Kidney tubule cell (primary cell): ENCODE data around the gene TOR1A.
A peak's percentile ranks its signal among the peaks of the same experiment; 100 is the strongest.

ENCODE experiments used
- DNase-seq: peaks from one replicate; pipeline ENCODE4 v3.0.0-alpha.2; 2018; ENCODE audit warnings: low spot score

The TOR1A gene

GRCh38 chr9:129823935-129824601 lies at the start of gene TOR1A:
TSS of gene TOR1A (minus strand) at chr9:129824136. CDS start at chr9:129824085, 51 bp downstream.
- DNase-seq, result peak; percentile 95

- DNase-seq, result no peak
Observed at GRCh38 chr9:129871046-129871445, 47.1 kb upstream of the TOR1A start.

- DNase-seq, result no peak
Observed at GRCh38 chr9:129869585-129870501, 45.9 kb upstream of the TOR1A start.

- DNase-seq, result peak; percentile 29
Observed at GRCh38 chr9:129868872-129869486, 45.0 kb upstream of the TOR1A start.

DNA sequence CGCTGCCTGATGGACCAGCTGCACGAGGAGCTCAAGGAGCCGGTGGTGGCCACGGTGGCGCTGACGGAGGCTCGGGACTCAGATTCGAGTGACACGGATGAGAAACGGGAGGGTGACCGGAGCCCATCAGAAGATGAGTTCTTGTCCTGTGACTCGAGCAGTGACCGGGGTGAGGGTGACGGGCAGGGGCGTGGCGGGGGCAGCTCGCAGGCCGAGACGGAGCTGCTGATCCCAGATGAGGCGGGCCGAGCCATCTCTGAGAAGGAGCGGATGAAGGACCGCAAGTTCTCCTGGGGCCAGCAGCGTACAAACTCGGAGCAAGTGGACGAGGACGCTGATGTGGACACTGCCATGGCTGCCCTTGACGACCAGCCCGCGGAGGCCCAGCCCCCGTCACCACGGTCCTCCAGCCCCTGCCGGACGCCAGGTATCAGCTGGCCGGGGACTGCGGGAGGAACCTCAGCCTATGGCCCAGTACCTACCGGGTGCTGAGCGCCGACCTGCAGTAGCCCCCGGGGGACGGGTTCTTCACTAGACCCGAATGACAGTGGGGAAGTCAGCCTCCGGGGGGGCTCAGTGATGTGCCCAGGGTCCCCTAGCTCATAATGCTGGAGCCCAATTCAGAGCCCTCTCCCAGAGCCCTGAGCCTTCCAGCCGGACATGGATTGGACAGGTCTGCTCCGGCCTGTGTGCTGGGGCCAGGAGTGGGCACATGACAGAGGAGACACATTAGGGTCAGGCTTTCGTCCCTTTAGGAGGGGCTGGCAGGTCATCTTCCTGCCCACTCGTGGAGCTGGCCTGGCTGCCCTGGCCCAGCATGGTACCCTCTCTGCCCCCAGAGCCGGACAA lies 44.3 kb upstream of the TOR1A start:
- DNase-seq, result no peak

DNA sequence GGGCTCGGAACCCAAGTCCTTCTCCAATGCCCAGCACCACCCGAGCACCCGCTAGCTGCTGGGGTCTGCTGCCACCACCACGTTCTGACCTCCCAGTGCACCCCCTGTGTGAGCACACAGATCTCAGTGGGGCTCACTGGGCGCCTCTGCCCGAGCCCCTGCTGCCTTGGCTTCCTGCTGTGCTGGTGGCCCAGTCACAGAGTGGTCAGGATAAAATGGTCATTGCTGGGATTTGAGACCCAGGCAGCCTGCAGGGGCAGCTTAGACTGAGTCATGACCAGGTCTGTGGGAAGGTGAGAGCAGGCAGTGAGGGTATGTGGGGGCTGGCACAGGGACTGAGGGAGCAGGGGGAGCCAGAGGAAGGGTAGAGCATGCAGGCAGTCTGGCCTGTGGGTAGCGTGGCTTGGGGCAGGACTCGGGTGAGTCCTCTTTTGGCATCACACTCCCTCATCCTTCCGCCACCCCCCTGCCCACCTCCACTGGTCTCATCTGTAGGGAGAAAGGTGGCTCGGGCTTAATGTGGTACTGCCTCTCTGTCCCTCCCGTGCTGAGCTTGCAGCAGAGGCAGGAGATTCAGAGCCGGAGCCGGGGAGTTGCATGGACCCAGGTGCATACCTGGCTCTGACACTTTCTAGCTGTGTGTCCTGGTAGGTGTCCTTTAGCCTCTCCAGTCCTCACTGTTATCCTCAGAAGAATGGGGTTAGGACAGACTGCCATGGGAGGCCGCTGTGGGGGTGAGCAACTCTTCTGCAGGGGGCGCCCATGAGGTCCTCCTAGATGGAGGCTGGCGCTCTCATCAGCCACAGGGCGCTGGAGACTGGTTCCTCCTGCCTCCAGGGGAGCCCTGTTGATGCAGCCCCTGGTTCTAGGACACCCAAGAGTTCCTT lies 43.4 kb upstream of the TOR1A start:
- DNase-seq, result no peak

DNA sequence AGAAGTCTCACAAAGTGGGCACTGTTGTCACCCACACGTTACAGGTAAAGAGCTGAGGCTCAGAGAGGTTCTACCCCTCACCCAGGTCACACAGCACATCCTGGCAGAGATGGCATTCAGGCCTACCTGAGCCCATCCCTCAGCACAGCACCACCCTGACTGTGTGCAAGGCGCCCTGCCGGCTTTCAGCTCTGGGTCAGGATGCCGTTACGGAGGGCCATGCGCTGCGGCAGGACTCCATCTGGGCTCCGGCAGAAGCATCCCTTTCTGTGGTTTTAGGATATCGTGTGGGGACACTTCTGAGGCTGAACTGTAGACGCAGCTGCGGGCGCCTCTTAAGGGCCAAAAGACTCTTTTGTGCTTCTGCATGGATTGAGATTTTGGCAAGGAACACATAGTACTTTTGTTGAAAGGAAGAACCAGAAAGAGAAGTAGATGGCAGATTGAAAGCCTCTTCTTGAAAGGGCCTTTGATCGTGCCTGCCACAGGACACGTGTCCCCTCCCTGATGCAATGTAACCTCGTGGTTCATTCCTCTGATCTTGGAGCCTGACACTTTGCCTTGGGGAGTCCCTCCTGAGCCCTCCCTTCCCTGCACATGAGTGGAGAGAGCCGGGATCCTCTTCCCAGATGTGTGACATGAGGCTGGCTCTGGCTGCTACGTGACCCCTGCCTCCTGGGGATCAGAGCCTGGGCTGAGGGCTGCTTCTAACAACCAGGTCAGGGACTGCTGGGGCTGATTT lies 42.6 kb upstream of the TOR1A start:
- DNase-seq, result no peak

- no peak for DNase-seq
Observed at GRCh38 chr9:129865668-129866320, 41.9 kb upstream of the TOR1A start.

- no peak for DNase-seq
Observed at GRCh38 chr9:129864991-129865647, 41.2 kb upstream of the TOR1A start.

DNA sequence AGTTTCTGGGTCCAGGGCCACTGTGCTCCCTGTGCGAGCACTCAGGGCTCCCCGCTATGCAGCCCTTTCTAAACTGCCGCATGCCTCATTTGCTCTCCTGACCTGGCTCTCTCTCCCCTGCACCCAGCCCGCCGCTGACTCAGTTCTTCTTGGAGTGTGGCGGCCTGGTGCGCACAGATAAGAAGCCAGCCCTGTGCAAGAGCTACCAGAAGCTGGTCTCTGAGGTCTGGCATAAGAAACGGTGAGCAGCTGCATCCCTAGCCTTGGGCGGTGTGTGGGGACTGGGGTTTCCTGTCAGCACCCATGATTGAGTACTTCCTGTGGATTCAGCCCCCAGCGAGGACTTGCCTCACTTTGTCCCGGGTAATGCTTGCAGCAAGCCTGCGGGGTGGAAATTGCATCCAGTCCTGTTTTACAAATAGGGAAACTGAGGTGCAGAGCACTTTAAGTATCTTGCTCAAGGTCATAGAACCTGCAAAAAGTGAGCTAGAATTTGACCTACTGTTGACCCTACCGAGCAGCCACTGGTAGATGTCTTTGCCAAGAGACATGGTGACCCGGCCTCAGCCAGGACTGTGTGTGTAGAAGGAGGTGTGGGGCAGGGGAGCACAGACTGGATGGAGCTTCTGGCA lies 39.2 kb upstream of the TOR1A start:
- DNase-seq, result no peak

GRCh38 chr9:129861447-129861827 lies 37.5 kb upstream of the TOR1A start:
- no peak for DNase-seq

DNA sequence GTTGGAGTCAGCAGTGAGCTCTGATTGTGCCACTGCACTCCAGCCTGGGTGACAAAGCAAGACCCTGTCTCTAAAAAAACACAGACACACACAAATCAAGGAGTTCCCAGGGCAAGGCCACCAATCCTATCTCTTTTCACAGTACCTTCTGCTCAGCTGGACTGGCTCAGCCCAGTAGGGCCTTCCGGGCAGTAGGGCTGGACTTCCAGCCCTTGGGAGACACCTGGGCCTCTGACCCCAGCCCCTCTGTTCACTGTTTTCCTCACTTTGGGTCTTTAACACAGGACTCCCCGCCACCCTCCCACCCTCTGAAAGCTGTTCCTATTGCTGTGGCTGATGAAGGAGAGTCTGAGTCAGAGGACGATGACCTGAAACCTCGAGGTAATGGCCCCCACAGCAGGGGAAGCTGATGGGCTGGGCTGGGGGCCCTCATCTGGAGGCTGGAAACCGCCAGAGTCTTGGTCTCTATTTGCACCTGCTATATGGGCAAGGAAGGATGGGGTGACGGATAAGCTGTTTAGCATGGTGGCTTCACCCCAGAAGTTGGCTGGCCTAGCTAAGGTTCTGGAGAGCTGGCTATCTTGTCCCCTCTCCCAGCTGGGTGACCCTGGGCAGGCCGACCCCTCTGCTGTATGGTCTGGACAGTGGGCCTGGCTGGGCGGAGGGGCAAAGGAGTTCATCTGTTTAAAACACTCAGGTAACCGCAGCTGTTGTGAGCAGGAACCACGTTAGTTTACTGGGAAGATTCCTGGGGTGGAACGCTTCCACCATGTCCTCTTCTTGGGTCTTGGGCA lies 36.9 kb upstream of the TOR1A start:
- no peak for DNase-seq

DNA sequence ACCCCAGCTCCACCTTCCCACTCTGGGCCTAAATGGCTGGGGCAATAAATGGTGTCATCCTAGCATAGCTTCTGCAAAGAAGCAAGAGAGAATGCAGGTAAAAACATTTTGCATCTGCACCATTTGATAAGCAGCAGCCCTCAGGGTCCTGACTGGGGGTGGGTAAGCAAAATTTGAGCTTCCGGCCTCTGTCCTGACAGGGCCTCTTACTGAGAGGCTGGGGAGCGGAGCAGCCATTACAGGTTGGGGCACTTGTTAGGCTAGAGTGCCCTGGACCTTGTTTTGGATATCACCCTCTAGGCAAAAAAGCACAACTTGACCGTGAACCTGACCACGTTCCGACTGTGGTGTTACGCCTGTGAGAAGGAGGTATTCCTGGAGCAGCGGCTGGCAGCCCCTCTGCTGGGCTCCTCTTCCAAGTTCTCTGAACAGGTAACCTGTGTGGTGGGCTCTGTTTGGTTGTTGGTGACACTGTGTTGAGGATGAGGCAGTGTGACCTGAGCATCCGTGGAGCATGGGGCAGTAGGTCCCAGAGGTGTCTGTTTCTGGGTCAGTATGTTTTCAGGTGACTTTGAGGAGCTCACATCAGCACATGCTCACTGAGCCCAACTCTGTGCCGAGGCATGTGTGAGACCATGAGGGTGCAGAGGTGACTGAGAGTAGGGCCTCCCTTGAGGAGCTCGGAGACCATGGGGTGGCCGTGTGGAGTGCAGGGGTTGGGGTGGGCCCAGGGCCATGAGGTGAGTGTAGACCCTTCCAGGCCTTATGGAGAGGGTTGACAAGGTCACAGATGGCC lies 34.4 kb upstream of the TOR1A start:
- no peak for DNase-seq

GRCh38 chr9:129857207-129857606 lies 33.3 kb upstream of the TOR1A start:
- DNase-seq, result no peak

DNA sequence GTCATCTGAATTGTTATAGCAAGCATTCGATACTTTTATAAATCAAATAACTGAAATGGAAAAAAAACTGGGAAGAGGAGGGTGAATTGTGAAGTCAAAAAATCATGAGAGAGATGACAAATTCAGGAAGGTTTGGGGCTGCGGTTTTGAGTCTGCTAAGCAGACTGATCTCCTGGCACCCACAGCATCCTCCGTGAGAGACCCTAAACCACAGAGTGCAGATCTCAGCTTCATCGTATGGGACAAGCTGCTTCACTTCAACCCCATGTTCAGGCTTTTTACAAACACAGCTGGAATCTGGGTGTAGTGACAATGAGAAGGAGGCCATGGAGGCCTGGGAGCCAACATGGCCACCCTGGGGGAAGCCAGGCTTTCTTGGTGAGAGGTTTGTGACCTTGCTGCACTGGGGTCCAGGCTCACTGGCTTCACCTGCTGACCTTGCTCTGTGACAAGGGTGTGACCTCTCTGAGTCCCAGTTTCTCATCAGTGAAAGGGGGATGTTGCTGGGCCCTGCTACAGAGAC lies 30.7 kb upstream of the TOR1A start:
- no peak for DNase-seq

DNA sequence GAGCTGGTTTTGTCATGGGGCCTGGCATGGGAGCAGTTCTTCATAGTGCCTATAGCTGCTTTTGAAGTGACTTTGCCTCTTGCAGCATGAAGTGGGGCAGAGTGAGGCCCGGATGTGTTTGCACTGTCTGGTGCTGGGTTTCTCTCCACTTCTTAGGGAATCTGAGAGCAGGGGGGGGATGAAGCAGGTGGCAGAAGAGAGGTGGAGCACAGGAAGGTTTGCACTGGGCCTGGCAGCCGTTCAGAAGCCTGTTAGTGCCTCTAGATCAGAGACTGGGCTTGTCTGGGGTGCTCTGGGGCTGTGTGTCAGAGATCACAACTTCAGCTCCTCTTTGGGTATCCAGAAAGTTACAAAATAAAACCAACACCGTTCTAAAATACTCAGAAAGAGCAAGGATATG lies 29.7 kb upstream of the TOR1A start:
- no peak for DNase-seq

GRCh38 chr9:129852579-129852978 lies 28.6 kb upstream of the TOR1A start:
- no peak for DNase-seq
